Tibial nerve (tissue), 4 donors: ENCODE measurements around the gene TACR2. TPM values are rescaled to one million over a fixed set of nuclear protein-coding genes. Genes with fewer than 3 reads are reported as not detected.

Experiments
- DNase-seq, 2 donors: peaks; one replicate each; pipeline ENCODE4 v3.0.0-alpha.2; 2019; ENCODE audit warnings: low spot score in 2 of 2
- H3K27ac ChIP-seq, 4 donors: fragments of 200-600 bp; sonication (generic) in 3 of 4; one replicate each; pipeline ENCODE4 v1.5.1; 2017 to 2019; ENCODE audit warnings: mild to moderate bottlenecking in 1 of 4
- H3K27me3 ChIP-seq, 2 donors: fragments of 200-600 bp; sonication (generic) in 1 of 2; one replicate each; pipeline versions ENCODE4 v1.5.1 to v1.6.0; 2017 to 2019
- H3K36me3 ChIP-seq, 3 donors: fragments of 200-600 bp; sonication (generic); one replicate each; pipeline ENCODE4 v1.5.1; 2018 to 2019
- H3K4me1 ChIP-seq, 4 donors: fragments of 200-600 bp; sonication (generic) in 3 of 4; one replicate each; pipeline ENCODE4 v1.5.1; 2017 to 2019
- H3K4me3 ChIP-seq, 4 donors: fragments of 200-600 bp; sonication (generic) in 3 of 4; one replicate each; pipeline ENCODE4 v1.5.1; 2017 to 2019; ENCODE audit warnings: mild to moderate bottlenecking in 1 of 4, moderate library complexity in 1 of 4
- H3K9me3 ChIP-seq, 4 donors: fragments of 200-600 bp; sonication (generic) in 3 of 4; one replicate each; pipeline ENCODE4 v1.5.1; 2017 to 2019
- EP300 ChIP-seq, 2 donors: sonication (generic); formaldehyde crosslinking; IDR thresholded peaks; one replicate each; pipeline ENCODE4 v1.6.1; 2017; ENCODE audit warnings: antibody characterized with exemption in 2 of 2, mild to moderate bottlenecking in 1 of 2
- POLR2A ChIP-seq, 2 donors: fragments of 450-650 bp; IDR thresholded peaks; one replicate each; pipeline ENCODE4 v1.6.1; 2017; ENCODE audit warnings: antibody characterized with exemption in 2 of 2, mild to moderate bottlenecking in 2 of 2, moderate library complexity in 2 of 2
- WGBS, 2 donors: methylation state at CpG; one replicate each; pipeline ENCODE4 v1.1.5; 2018; 5-methylcytosine and 5-hydroxymethylcytosine counted together
- total RNA-seq, 4 donors: library from RNA; depleted of rRNA; stranded (reverse); fragments of >200 nt; gene quantifications; one replicate each; pipeline ENCODE4 v1.1.0, GENCODE V29; 2016
- TF ChIP-seq, protein P1 (sequence below), 5 experiments: fragments of 200-600 bp in 3 of 5; fragments of 450-650 bp in 2 of 5; sonication (generic) in 3 of 5; IDR thresholded peaks; one replicate each; pipeline ENCODE4 v1.5.1; 2016 to 2019; ENCODE audit warnings: antibody characterized with exemption in 5 of 5, mild to moderate bottlenecking in 3 of 5, moderate library complexity in 2 of 5

Gene TACR2
- total RNA-seq, 4 donors from 2014 or later = 0.59 to 4.6 (median 1.2) TPM

DNA sequence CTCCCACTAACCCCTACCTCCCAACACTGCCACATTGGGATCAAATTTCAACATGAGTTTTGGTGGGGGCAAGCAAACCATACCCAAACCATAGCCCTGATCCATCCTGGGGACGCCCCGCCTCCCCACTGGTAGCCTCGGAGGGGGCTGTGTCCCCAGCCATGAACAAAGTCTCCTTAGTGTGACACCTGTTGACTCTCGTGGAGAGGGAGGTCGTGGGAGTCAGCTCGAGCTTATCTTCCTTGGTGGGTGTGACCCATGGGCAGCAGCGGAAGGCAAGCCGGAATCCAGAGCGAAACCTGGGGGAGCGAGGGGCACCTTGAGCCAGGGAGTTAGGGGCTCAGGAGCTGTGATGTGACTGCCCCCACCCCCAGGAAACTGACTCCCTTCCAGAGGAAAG lies 11.9 kb downstream of the TACR2 start:
- Histone ChIP-seq H3K4me3 (no peak overlapping the region), H3K9me3 (no peaks in the 10 kb centered on the region), H3K36me3 (peaks cover 0 to 20% (median 0%) of the 10 kb centered on the region in 3 donors), H3K4me1 (peaks cover 0 to 38% (median 25%) of the 10 kb centered on the region in 4 donors), H3K27me3 (no peaks in the 10 kb centered on the region), H3K27ac (peak overlapping the region in 2 of 4 donors; percentile 7 to 95)
- no peak for DNase-seq
- TF ChIP-seq EP300 (IDR thresholded peaks at IDR 0.05) (no peak), POLR2A (IDR thresholded peaks at IDR 0.05) (no peak)
- TF ChIP-seq, protein P1, sequence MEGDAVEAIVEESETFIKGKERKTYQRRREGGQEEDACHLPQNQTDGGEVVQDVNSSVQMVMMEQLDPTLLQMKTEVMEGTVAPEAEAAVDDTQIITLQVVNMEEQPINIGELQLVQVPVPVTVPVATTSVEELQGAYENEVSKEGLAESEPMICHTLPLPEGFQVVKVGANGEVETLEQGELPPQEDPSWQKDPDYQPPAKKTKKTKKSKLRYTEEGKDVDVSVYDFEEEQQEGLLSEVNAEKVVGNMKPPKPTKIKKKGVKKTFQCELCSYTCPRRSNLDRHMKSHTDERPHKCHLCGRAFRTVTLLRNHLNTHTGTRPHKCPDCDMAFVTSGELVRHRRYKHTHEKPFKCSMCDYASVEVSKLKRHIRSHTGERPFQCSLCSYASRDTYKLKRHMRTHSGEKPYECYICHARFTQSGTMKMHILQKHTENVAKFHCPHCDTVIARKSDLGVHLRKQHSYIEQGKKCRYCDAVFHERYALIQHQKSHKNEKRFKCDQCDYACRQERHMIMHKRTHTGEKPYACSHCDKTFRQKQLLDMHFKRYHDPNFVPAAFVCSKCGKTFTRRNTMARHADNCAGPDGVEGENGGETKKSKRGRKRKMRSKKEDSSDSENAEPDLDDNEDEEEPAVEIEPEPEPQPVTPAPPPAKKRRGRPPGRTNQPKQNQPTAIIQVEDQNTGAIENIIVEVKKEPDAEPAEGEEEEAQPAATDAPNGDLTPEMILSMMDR (IDR thresholded peaks at IDR 0.05) = no peak
- 88 to 94% methylated on average over 10 of the region's 10 CpGs for WGBS, 2 donors

GRCh38 chr10:69403519-69403918 lies 13.2 kb downstream of the TACR2 start:
- Histone ChIP-seq H3K9me3 (no peaks in the 10 kb centered on the region), H3K36me3 (peaks cover 0 to 32% (median 0%) of the 10 kb centered on the region in 3 donors), H3K4me3 (no peak overlapping the region), H3K27ac (peak overlapping the region in 1 of 4 donors; percentile 37), H3K4me1 (peaks cover 0 to 31% (median 23%) of the 10 kb centered on the region in 4 donors), H3K27me3 (no peaks in the 10 kb centered on the region)
- TF ChIP-seq EP300 (IDR thresholded peaks at IDR 0.05) (no peak), POLR2A (IDR thresholded peaks at IDR 0.05) (no peak)
- TF ChIP-seq, protein P1 (IDR thresholded peaks at IDR 0.05) = no peak
- no peak for DNase-seq
- 41 to 53% methylated on average over 3 of the region's 3 CpGs for WGBS, 2 donors

DNA sequence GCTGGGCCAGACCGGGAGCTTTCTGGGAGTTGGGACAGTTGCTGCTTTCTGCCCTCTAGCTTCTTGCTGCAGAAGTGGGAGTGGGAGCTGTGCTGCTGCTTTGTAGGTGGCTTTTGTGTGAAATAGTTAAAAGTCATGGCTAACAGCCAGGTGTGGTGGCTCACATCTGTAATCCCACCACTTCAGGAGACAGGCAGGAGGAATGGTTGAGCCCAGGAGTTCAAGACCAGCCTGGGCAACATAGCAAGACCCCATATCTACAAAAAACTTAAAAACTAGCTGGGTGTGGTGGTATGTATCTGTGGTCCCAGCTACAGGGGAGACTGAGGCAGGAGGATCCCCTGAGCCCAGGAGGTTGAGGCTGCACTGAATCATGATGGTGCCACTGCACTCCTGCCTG lies 13.7 kb downstream of the TACR2 start:
- DNase-seq = no peak
- TF ChIP-seq, protein P1 (IDR thresholded peaks at IDR 0.05) = no peak
- TF ChIP-seq EP300 (IDR thresholded peaks at IDR 0.05) = no peak
- TF ChIP-seq POLR2A (IDR thresholded peaks at IDR 0.05) = no peak
- H3K27ac ChIP-seq = peak overlapping the region in 1 of 4 donors; percentile 22
- peaks cover 0 to 35% (median 0%) of the 10 kb centered on the region in 3 donors for H3K36me3 ChIP-seq
- 47 to 50% methylated on average over 1 of the region's 1 CpG for WGBS, 2 donors
- H3K4me3 ChIP-seq = no peak overlapping the region
- H3K9me3 ChIP-seq = no peaks in the 10 kb centered on the region
- H3K27me3 ChIP-seq = no peaks in the 10 kb centered on the region
- peaks cover 0 to 30% (median 20%) of the 10 kb centered on the region in 4 donors for H3K4me1 ChIP-seq

DNA sequence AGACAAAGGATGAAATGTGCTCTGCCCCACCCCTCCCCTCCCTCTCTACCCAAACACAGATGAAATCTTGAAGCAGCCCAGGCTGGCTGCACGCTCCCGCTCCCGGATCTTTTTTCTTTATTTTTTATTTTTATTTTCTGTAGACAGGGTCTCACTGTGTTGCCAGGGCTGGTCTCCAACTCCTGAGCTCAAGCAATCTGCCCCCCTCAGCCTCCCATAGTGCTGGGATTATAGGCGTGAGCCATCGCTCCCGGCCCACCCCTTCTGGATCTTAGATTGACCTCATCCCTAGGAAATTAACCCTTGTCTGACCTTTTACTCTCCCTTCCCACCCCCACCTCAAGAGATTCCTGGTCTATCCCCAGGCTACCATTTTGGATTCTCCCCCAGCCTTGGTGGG lies 14.3 kb downstream of the TACR2 start:
- 35 to 37% methylated on average over 6 of the region's 6 CpGs for WGBS, 2 donors
- Histone ChIP-seq H3K27ac (peak overlapping the region in 3 of 4 donors; percentile 9 to 23 (median 22)), H3K27me3 (no peaks in the 10 kb centered on the region), H3K9me3 (no peaks in the 10 kb centered on the region), H3K36me3 (peaks cover 0 to 35% (median 0%) of the 10 kb centered on the region in 3 donors), H3K4me1 (peaks cover 0 to 23% (median 14%) of the 10 kb centered on the region in 4 donors), H3K4me3 (no peak overlapping the region)
- TF ChIP-seq, protein P1 (IDR thresholded peaks at IDR 0.05) = no peak
- TF ChIP-seq POLR2A (IDR thresholded peaks at IDR 0.05) (no peak), EP300 (IDR thresholded peaks at IDR 0.05) (no peak)
- no peak for DNase-seq

DNA sequence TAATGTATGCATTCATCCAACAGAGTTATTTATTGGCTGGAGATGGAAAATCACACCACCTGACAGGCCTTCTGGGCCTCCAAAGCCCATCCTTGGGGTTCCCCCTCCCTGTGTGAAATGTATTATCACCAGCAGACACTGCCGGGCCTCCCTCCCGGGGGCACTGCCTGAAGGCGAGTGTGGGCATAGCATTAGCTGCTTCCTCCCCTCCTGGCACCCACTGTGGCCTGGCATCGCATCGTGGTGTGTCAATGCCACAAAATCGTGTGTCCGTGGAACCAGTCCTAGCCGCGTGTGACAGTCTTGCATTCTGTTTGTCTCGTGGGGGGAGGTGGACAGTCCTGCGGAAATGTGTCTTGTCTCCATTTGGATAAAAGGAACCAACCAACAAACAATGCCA lies 15.3 kb downstream of the TACR2 start:
- Histone ChIP-seq H3K27me3 (no peaks in the 10 kb centered on the region), H3K36me3 (peaks cover 0 to 42% (median 0%) of the 10 kb centered on the region in 3 donors), H3K9me3 (no peaks in the 10 kb centered on the region), H3K27ac (peak overlapping the region in 1 of 4 donors; percentile 9), H3K4me3 (no peak overlapping the region), H3K4me1 (peaks cover 0 to 13% (median 5%) of the 10 kb centered on the region in 4 donors)
- 58 to 68% methylated on average over 11 of the region's 11 CpGs for WGBS, 2 donors
- TF ChIP-seq EP300 (IDR thresholded peaks at IDR 0.05) = no peak
- TF ChIP-seq POLR2A (IDR thresholded peaks at IDR 0.05) = no peak
- TF ChIP-seq, protein P1 (IDR thresholded peaks at IDR 0.05) = no peak
- no peak for DNase-seq
